ENCODE data around the gene GTPBP2. TPM values are rescaled to one million over a fixed set of nuclear protein-coding genes. Genes with fewer than 3 reads are reported as not detected.
A peak's percentile ranks its signal among the peaks of the same experiment; 100 is the strongest.

GTPBP2 gene
- total and polyA plus RNA-seq, 2 of the 8 experiments (the other 6 are each of a cell fraction or from before 2014, with no cell fraction given), result 58.3 to 86.1 TPM

GRCh38 chr6:43634702-43635303 is 5.7 kb upstream of the GTPBP2 start:
- 89% methylated on average over 9 of the region's 9 CpGs; no CpG with 5 or more reads in 1 of the 2 experiments for WGBS, 2 experiments (ENCODE audit: extremely low coverage in 1 of 2, insufficient coverage in 1 of 2, insufficient read length in 1 of 2, insufficient replicate concordance in 2 of 2, low coverage in 1 of 2, low lambda C conversion rate in 2 of 2, missing lambda C conversion rate in 1 of 2)
- CTCF ChIA-PET (ENCODE audit: partially characterized antibody), result no interaction called here

More at GRCh38 chr6:43634702-43635303, 5.7 kb upstream of the GTPBP2 start:
- Histone ChIP-seq H2AFZ (ENCODE audit: low read length) (0 out of 2 replicates have a peak overlapping the region, but pooled peaks have one; percentile 98), H4K8ac (ENCODE audit: extremely low read depth, insufficient read depth, low read length) (no peak overlapping the region), H3K4ac (replicated peaks; ENCODE audit: insufficient read length, low read depth, low read length) (no peak overlapping the region), H2BK12ac (ENCODE audit: low read depth, low read length) (0 out of 2 replicates have a peak overlapping the region, but pooled peaks have one; percentile 27), H3K27me3 (replicated peaks in 1 of 4; ENCODE audit: control insufficient read depth in 3 of 4, extremely low read depth in 1 of 4, insufficient read depth in 3 of 4, low read length in 3 of 4) (no peaks in the 10 kb centered on the region), H2BK15ac (ENCODE audit: low read length) (peak overlapping the region; percentile 18), H3K18ac (ENCODE audit: extremely low read depth, low read length) (no peak overlapping the region), H3K23me2 (ENCODE audit: low read depth, low read length) (peaks cover 6% of the 10 kb centered on the region), H4K5ac (ENCODE audit: insufficient read length, low read depth, low read length) (no peak overlapping the region), H2AK5ac (ENCODE audit: low read depth, low read length) (no peak overlapping the region; the same call in 1 of the 2 replicates), H3K9me3 (ENCODE audit: insufficient read depth in 2 of 2, low read depth in 1 of 2, low read length in 1 of 2) (no peaks in the 10 kb centered on the region), H3K14ac (ENCODE audit: insufficient read length) (no peak overlapping the region), H2BK120ac (replicated peaks; ENCODE audit: low read depth, low read length) (no peak overlapping the region), H3K4me3 (ENCODE audit: extremely low read depth in 1 of 4, insufficient read depth in 2 of 4, low read depth in 3 of 4, low read length in 4 of 4) (peak overlapping the region in 1 of 4 experiments; percentile 95; a peak in 1 of 8 replicates), H4K91ac (replicated peaks; ENCODE audit: insufficient read length, low read length) (no peak overlapping the region), H3K4me2 (ENCODE audit: insufficient read depth in 1 of 2, low read depth in 2 of 2, low read length in 2 of 2) (peak overlapping the region; percentile 68 to 80; a peak in 2 of 4 replicates), H3K79me1 (ENCODE audit: low read depth, low read length) (peaks cover 6% of the 10 kb centered on the region), H3K56ac (replicated peaks; ENCODE audit: insufficient read length, low read depth, low read length) (no peak overlapping the region), H2BK5ac (ENCODE audit: low read depth, low read length) (0 out of 2 replicates have a peak overlapping the region, but pooled peaks have one; percentile 79), H3K9ac (replicated peaks in 1 of 4; ENCODE audit: extremely low read depth in 1 of 4, low read depth in 3 of 4, low read length in 3 of 4) (no peak overlapping the region), H3K27ac (ENCODE audit: low read depth, low read length) (no peak overlapping the region), H3K23ac (ENCODE audit: insufficient read length) (no peak overlapping the region), H3K4me1 (replicated peaks in 1 of 4; ENCODE audit: control insufficient read depth in 3 of 4, insufficient read depth in 4 of 4, low read length in 3 of 4) (peaks cover 0 to 14% (median 3%) of the 10 kb centered on the region in 4 experiments; a peak in 5 of 7 replicates), H2BK20ac (ENCODE audit: low read length) (no peak overlapping the region), H4K20me1 (replicated peaks in 1 of 2; ENCODE audit: control insufficient read depth in 1 of 2, insufficient read depth in 2 of 2, low read length in 2 of 2) (no peaks in the 10 kb centered on the region), H3K79me2 (ENCODE audit: control insufficient read depth in 1 of 2, insufficient read depth in 2 of 2, low read length in 2 of 2) (peaks cover 3 to 32% of the 10 kb centered on the region in 2 experiments; a peak in 3 of 4 replicates), H3K36me3 (ENCODE audit: control insufficient read depth in 2 of 4, insufficient read depth in 4 of 4, low read length in 3 of 4) (peaks cover under 1 to 16% (median 9%) of the 10 kb centered on the region in 4 experiments; a peak in 6 of 8 replicates)
- DNase-seq (ENCODE audit: low read depth in 1 of 2, low spot score in 2 of 2), result no peak
- POLR2A ChIA-PET (ENCODE audit: partially characterized antibody), result interaction anchor here (0.7 to 2.8 kb wide), 6 partner anchors 7 to 225 kb away, joined by 3 to 23 read pairs (median 5); partner anchors contain the start of gene RSPH9
- FAIRE-seq, result no peak
- TF ChIP-seq SIN3A (conservative IDR thresholded peaks at IDR 0.05 in 1 of 2, IDR thresholded peaks at IDR 0.05 in 1 of 2; ENCODE audit: low read depth in 1 of 2, low read length in 2 of 2) (no peak), POU5F1 (IDR thresholded peaks at IDR 0.05; ENCODE audit: low read depth, low read length) (no peak), MAFK (IDR thresholded peaks at IDR 0.05; ENCODE audit: low read depth, low read length) (no peak), CTBP2 (IDR thresholded peaks at IDR 0.05; ENCODE audit: borderline replicate concordance, insufficient read depth, insufficient read length, low read length) (no peak), NANOG (IDR thresholded peaks at IDR 0.05; ENCODE audit: insufficient read depth, low read depth, low read length, poor library complexity, severe bottlenecking) (no peak), EZH2 (IDR thresholded peaks at IDR 0.05; ENCODE audit: low read depth, low read length, severe bottlenecking) (no peak), PHF8 (conservative IDR thresholded peaks at IDR 0.05; ENCODE audit: low read depth, low read length) (no peak), CREB1 (IDR thresholded peaks at IDR 0.05) (no peak), KDM1A (IDR thresholded peaks at IDR 0.05; ENCODE audit: borderline replicate concordance, low read length) (no peak), YY1 (IDR thresholded peaks at IDR 0.05; ENCODE audit: low read depth, low read length) (no peak), SP1 (IDR thresholded peaks at IDR 0.05; ENCODE audit: low read depth, low read length) (no peak)
